Measurements from ENCODE around the gene KIF7.

Gene KIF7

GRCh38 chr15:89669941-89670340, 14.7 kb upstream of the KIF7 start:
- no peak for DNase-seq

DNA sequence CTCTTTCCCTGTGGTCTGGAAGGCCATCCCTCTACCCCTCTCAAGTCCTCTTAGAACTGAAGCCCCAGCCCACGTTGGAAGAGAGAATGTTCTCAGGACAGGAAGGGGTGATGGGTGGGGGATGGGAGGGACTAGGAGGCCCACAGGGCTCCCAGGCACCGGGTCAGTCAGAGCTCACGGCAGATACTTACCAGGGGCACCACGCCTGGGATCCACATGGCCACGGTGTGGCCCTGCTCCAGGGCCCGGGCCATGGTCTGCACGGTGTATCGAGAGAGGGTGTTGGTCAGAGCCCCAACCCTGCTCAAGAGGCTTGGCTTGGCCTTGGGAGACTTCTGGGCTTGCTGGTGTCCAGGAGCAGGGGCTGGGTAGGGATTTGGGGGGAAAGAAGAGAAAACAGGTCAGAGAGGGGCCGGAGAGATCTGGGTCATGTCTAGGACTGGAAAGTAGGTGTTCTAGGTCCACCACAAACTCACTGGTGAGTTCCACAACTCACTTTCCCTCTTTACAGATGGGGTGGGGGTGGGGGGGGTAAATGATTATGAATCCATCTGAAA, 14.1 kb upstream of the KIF7 start:
- no peak for DNase-seq

DNA sequence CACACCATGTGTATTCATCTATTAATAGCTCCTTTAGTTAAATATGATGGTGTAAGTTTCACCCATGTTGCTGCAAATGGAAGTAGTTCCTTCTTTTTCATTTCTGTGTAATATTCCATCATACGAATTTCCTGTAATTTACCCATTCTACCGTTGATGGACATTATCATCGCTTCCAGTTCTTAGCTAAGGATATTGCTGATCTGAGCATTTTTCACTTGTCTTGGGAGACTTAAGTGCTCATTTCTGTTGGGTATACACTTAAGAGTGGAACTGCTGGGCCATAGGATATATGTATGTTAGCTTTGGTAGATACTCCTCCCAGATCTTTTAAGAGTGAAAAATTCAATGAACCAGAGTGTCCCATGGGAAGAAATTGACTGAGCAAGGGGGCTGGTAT, 12.9 kb upstream of the KIF7 start:
- DNase-seq = no peak

DNA sequence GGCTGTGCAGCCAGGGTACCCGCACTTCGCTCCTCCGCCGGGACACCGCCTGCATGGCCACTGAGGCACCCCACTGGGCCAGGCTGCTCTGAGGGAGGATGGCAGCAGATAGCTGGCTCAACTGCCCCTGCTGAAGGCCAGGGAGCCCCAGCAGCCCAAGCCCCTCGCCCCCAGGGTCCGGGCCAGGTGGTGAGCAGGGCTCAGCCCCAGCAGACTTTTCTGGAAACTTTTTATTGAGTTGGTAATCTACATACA, 12.4 kb upstream of the KIF7 start:
- DNase-seq = no peak

GRCh38 chr15:89666858-89667705, 11.8 kb upstream of the KIF7 start:
- no peak for DNase-seq

GRCh38 chr15:89666184-89666857, 11.1 kb upstream of the KIF7 start:
- DNase-seq = no peak

DNA sequence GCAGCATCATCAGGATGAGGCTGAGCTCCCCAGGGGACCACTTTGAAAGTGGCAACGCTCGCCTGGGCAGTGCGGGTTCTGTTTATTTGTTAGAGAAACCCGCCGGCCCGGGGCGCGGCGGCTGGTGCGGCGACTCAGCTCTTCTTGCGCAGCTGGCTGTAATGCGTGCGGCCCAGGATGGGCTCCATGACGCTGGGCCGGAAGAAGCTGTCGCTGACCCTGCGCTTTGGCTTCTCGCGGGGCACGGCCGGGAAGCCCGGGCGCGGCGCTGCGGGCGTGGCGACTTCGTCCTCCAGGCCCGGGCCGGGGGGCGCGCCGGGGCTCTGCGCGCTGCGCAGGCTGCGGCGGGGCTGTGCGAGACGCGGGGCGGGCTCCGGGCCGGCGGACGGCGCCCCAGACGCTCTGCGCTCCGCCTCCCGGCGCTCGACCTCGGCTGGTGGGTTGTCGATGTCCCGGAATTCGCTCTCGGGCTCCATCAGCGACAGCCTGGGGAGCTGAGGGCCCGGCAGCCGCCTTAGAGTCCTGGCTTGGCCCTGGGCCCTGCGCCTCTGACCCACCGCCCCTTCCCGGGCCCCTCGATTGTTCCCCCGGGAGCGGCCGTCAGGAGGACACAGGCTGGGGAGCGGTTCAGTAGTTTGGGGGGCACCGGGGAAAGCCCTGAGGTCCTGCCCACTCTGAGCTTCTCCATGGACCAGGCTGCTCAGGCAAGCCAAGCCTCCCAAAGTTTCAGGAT, 10.3 kb upstream of the KIF7 start:
- no peak for DNase-seq

DNA sequence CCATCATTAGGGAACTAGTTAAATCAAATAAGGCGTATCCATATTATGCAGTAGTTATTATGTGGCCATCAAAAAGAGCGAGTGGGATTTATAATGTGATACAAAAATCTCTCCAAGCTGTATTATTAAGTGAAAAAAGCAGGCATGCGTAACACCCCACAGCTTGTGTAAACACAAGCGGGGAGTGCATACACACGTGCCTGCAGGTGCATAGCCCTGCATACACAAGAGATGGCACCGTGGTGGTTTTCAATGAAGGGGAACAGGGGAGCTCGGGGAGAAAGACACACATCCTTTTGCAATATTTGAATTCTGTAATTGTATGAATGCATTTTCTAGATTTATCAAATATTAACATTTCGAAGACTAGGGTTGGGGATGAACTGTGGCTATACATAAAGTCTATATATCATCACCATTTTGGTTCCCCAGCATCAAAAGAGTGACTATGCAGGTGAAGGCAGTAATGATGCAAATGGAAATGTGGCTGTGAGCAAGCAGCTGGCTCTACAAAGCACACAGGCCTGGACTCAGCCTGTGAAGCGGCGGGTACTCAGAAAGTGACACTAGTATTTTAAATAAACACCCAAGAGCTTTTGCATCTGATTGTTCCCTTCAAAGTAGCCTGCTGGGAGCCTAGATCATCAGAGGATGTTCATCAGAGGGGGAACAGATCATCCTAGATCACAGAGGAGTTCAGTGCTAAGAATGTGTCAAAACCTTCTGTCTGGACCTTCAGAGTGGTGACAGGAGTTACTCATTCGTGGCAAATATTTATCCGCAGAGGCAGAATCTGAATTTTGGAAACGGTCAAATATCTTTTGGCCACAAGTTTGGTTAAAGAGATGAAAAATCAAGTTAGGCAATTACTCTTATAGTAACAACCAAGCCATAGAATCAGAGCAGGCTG, 9.4 kb upstream of the KIF7 start:
- no peak for DNase-seq

- no peak for DNase-seq
These were observed 7.8 kb upstream of the KIF7 start for GRCh38 chr15:89662893-89663626.

GRCh38 chr15:89660556-89660955, 5.3 kb upstream of the KIF7 start:
- DNase-seq = no peak

DNA sequence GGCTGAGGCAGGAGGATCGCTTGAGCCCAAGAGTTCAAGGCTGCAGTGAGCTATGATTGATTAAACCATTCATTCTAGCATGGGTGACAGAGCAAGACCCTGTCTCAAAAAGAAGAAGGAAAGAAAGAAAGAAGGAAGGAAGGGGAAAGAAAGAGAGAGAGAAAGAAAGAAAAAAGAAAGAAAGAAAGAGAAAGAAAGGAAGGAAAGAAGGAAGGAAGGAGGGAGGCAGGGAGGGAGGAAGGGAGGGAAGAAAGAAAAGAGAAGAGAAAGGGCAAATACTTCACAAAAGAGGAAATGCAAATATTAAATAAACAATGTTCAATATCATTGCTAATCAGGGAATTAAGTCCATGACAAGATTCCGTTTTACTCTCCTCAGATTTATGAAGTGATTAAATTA, 4.0 kb upstream of the KIF7 start:
- DNase-seq = no peak

- no peak for DNase-seq
These were observed 2.5 kb upstream of the KIF7 start for GRCh38 chr15:89657686-89658200.

GRCh38 chr15:89656116-89656815, 999 bp upstream of the KIF7 start:
- DNase-seq = no peak

GRCh38 chr15:89654301-89654761, 936 bp downstream of the KIF7 start:
- DNase-seq = no peak

DNA sequence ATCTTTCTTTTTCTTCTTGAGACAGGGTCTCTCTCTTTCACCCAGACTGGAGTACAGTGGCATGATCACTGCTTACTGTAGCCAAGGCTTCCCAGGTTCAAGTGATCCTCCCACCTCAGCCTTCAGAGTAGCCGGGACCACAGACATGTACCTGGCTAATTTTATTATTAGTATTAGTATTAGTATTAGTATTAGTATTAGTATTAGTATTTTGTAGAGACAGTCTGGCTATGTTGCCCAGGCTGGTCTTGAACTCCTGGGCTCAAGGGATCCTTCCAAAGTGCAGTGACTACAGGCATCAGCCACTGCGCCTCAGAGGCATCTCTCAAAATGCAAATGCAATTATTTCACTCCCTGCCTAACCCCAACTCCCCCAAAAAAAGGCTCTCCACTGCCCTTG, 1.7 kb downstream of the KIF7 start:
- DNase-seq = no peak

- no peak for DNase-seq
These were observed 2.6 kb downstream of the KIF7 start for GRCh38 chr15:89652666-89653065.

DNA sequence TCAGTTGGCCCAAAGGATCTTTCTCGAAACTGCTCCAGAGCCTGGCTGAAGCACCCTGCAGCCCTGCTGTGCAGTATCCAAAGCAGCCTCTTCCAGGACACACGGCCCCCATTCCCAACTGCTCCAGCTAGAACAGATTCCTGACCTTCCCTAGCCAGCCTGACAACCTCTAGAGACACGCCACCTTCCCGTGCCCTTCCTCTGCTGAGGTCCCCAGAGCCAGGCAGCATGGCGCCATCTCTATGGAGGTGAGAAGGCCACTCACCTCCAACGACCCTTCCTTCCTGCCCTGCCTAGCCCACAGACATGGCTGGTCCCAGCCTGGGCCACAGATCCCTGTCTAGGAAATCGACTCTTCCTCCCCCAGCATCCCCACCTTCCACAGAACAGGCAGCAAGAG, 3.1 kb downstream of the KIF7 start:
- DNase-seq = no peak

DNA sequence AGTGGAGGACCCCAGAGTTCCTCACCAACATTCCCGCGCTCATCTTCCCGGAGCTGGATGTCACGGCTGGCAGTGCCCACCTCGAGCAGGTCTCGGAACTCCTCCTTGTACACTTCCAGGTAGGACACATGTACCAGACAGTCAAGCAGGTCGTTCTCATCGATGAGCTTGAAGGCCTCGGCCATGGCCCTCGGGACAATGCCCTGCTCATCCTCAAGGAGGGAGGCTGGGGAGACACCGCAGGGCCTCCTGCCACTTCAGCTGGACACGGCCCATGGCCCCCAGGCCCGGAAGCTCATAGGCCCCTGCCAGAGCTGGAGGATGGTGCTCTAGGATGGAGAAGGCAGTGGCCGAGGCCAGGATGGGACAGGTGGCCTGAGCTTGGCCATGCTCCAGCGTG, 5.6 kb downstream of the KIF7 start:
- DNase-seq = no peak

DNA sequence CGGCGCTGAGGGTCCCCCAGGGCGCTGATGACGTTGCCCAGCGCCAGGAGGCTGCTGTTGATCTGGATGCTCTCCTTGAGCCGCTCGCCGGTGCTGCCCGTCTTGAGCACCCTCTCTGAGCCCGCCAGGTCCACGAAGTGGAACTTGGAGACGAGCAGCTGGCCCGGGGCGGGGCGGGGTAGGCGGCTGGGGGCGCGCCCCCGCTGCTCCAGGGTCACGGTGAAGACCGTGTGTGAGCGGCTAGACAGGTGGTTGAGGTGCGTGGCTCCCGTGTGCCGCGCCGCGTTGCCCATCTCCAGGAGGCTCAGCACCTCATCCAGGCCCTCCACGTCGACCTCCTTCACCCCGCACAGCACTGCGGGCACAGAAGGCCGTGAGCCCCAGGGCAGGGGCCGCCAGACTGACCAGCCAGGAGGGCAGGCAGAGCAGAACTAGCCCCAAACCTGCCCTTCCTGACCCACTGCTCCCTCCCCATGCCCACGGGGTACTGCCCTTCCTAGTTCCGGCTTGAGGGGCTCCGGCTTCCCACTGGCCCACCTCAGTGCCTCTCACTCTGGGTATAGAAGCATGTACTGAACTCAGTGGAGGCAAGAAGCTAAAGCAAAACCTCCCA, 6.1 kb downstream of the KIF7 start:
- DNase-seq = no peak

Data from GDM1 (cell line).